Activated gamma-delta T cell treated with Interleukin-2 at 50 U/mL for 16 hours (primary cell): ENCODE results near the gene STK24.

ENCODE experiments used
- DNase-seq: peaks from one replicate; pipeline ENCODE4 v3.0.0-alpha.2; 2020

The STK24 gene

DNA sequence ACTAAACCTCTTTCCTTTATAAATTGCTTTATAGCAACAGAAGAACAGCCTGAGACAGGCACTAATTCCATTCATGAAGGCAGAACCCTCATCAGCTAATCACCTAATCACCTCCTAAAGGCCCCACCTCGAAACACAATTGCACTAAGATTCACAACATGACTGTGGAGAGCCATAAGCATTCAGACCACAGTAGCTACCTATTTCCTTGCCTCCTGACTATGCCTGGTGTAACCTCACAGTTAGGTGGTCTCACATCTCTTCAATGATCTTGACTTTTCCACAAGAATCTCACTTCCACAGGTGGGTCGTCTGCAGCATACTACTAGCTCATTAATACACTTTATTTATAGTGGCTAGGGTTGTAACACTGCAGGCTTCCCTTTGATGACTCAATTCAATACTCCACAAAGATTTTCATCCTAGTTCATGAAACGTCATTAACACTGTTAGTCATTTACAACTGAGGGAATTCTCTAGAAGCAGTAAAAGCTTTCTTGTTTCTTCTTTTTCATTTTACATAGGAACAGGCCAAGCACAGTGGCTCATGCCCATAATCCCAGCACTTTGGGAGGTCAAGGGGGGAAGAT, 27.1 kb downstream of the STK24 start:
- DNase-seq: no peak

DNA sequence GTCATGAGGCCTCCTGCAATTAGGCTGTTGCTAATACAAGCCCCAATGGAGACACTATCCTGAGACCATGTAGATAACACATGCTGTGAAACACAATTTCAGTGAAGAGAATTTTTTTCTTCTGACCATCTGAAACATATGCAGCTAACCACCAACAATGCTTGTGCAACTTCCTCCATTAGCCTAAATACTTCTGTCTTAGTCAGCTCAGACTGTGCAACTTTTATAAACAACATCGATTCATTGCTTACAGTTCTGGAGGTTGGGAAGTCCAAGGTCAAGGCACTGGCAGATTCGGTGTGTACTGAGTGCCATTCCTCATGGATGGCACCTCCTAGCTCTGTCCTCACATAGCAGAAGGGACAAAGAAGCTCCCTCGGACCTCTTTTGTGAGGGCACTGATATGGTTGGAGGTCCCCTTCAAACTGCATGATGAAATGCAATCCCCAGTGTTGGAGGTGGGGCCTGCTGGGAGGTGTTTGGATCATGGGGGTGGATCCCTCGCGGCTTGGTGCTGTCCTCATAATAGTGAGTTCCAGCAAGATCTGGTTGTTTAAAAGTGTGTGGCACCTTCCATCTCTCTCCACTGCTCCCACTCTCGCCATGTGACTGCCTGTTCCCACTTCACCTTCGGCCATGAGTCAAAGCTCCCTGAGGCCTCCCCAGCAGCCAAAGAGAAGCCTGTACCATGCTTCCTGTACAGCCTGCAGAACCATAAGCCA, 27.7 kb downstream of the STK24 start:
- no peak for DNase-seq

DNA sequence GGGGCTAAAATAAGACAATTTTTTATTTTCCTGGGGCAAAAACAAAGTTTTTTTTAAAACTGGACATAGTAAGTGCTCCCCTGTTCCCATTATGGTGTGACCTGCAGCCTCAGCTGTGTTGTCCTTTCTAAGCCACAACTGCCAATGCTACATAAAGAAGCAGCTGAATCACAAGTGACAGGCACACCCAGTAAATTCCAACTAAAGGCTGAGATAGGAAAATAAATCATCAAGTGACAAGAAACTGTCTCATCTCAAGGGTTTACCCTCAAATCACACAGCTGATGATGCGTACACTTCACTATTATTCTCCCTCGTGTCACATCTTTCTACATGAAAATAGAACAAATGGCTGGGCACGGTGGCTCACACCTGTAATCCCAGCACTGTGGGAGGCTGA, 28.7 kb downstream of the STK24 start:
- no peak for DNase-seq

DNA sequence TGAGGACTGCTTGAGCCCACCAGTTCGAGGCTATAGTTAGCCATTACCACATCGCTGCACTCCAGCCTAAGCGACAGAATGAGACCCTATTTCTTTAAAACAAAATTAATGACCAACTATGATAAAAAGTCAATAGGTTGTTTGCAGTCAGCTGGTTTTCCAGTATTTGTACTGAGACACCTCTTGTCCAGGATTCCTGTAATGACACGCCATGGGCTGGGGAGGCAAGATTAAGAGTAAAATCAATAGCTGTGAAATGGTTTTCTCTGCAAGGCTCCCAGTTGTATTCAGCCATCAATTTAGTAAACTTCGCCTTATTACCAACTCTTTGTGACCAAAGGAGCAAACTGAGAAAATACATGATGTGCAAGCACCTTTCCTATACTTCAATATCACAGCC, 29.5 kb downstream of the STK24 start:
- no peak for DNase-seq

DNA sequence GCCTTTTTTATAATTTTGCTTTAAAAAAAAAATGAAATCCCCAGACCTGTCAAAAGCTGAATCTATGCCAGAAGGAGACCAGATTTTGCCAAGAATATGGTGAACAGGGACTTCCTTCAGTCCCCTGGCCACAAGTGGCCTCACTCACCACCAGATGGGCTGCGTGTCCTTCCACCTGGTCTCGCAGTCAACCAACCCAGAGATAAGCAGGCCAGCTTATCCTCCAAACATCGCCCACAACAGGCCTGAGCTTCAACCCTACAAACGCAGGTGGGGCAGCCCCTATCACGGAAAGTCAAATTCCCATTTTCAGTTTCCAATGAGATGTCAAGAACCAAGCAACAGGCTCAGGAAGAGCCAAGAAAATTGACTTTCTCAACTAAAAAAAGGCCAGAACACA, 30.5 kb downstream of the STK24 start:
- no peak for DNase-seq

DNA sequence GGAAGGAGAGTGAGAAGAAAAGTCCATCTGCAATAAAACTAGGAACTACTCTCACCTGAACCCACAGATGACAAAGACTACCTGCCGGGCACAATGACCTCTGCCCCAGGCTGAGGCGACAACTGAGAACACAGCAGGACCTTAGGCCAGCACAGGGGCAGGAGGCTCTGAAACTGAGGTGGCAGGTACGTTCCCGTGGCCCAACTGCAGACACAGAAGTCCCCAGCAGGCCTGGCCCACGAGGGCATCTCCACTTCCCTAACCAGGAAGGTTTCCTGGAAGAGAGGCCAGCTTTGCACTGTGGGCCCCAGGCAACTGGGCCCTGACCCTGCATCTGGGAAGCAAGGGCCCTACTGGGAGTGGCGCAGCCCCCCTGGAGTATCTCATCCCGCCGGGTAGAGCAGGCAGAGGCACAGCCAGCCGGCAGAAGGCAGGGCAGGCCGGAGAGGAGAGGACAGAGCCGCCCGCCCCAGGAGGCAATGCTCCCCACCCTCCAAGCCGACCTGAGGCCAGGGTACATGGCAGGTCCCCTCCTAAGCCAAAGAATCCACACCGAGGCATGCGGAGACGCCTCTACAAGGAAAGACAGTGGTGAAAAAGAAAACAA, 32.7 kb downstream of the STK24 start:
- no peak for DNase-seq

DNA sequence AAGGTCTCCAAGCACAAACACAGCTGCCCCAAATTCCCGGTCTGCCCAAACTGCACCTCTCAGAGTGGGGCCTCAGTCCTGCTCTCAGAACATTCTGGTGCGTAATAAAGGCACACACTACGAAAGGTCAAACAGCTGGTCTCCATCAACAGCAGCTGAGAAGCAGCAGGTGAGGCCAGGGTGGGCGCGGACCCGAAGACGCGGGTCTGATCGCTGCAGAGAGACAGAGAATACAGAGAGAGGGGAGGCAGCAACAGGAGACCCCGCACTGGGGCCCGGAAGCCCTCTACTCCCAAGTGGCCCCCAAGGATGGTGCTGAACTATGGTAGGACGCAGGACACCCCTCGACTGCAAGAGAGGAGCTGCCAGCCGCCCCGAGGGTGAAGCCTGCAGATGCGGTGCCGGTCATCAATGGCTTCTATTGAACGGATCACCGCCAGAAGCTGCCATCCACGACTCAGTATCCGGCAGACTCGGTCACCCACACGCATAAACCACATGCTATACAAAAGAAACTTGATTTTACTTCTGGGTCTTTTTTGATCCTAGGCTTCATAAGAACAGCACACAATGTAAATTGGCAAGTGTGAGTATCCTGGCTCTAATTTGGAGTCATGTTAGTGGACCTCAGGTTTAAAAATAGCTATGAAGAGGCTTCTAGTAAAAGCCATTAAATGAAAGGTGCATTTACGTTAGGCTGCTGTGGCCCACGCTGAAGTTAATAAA, 33.4 kb downstream of the STK24 start:
- DNase-seq: no peak

DNA sequence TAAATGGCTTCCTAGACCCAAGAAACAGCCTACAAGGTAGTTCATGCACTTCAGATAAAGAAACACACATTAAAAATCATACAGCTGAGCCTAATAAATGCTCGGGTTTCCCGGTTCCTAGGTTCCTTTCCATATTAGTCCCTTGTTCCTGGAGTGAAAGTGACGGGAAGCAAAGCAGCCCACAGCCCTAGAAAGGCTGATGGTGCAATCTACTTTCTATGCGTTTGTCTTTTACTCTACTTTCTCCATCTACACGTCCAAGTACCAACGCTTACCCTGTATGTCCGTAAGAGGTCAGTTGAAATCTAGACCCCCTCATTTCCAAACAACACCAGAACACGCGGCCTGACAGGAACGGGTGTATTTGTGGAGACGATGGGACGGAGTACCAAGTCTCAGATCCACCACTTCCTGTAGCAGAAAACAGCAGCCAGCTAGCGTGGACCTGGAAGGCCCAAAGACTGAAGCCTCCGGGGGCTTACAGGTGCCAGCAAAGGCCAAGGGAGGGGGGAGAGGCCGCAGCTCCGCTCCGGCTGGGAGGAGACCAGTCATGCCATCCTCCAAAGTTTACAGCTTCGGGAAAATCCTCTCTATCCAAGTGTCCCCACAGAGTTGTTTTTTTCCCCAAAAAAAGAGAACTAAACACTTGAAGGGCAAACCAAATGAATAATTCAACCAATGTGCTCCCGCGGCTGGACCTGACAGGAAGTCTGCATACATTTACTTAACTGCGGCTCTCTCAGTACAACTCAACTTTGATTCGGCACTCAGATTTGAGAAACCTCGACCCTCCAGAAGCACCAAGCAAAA, 34.1 kb downstream of the STK24 start:
- no peak for DNase-seq

DNA sequence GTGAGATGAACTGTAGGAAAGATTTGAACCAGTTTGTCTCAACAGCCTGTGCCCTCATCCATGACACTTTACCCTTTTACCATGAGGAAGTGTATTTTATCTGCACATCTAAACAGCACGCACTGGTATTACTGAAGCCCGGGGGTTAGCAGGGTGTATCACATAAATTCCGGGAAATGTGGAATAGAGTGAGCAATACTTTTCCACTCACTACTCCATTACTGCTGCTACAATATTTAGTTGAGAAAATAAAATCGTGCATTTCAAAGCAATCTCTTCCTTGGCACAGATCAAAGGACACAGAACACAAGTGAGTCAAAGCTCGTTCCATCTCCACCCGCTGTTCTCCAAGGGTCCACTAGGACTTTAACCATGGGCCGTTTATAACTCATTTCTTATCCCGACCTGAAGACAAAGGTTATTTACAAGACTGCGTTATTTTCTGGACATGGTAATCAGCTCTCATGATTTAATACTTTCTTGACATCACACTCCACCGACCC, 35.2 kb downstream of the STK24 start:
- DNase-seq: no peak

DNA sequence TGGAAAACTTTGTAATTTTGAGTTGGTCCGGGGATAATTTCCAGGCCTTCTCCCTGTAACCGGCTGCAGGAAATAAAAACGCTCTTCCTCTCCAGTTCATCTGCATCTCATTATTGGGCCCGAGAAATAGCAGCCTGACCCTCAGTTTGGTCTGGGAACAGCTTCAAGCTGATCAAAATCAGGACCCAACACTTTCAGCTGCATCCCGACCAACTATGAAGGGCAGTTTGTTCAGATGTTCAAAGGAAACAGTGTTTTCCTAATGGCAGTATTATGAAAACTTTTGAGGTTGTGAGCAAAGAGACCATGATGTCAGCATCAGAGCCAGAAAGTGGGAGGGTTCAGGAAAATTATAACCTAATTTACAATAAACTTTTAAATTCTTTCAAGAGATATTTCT, 35.7 kb downstream of the STK24 start:
- DNase-seq: no peak

DNA sequence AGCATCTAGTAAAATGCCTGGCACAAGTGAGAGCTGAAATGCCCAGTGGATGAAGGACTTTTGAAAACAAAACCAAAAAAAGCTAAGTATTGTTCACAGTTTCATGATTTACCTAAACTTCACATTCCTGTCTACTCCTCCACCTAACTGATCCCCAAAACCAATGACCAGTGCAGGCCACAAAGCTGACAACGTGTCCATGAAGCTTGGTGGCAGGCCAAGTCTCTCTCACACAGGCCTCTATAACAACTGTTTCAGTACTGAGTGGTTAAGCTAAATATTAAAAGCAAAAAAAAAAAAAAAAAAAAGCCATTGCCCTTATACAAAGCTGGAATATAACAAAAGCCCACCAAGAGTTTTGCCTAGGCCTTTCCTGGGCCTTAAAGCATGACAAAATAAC, 36.4 kb downstream of the STK24 start:
- DNase-seq: no peak

DNA sequence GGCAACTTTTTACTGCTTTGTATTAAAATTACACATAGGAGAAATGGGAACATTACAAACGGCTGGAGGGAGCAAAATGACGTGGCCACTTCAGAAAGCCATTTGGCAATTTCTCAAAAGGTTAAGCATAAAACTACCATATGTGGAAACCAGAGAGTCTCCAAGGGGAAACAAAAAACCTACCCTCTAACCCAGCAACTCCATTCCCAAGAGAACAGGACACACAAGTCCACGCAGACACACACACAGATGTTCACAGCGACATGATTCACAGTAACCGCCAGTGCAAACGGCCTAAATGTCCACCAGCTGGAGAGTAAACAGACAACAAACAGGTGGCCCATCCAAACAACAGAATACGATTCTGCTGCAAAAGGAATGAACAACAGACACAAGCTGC, 37.2 kb downstream of the STK24 start:
- DNase-seq: no peak

DNA sequence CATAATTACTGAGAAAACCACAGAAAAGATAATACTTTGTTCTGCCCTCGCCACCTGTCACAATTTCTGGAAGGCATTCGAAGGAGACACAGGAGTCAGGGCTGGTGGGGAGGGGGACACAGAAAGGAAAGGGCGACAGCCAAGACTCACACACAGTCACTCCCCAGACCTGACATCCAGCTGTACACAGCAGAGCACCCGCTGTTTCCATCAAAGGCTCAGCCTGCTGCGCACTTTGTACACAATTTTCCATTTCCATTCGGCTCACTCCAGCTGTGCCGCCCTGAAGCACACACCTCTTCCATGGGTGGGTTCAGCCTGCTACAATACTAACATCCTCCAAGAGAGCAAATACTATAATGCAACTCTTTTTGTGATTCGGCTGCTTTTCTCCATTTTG, 38.0 kb downstream of the STK24 start:
- DNase-seq: no peak

DNA sequence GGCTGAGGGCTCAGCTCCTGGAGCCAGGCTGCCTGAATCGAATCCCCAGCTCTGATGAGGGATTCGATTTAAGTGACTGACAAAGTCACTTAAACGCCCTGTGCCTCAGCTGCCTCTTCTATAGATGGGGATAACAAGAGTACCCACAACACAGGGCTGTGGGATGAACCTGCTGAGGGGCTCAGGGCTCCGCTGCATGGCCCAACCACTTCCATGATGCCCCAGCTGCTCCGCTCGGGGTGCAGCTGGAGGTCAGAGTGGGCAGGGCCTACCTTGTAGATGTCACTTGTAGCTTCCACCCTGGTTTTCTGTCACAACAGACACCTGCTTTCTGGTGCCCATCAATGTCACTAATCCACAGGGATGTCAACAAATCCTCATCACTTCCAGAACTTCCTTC, 39.2 kb downstream of the STK24 start:
- DNase-seq: no peak

DNA sequence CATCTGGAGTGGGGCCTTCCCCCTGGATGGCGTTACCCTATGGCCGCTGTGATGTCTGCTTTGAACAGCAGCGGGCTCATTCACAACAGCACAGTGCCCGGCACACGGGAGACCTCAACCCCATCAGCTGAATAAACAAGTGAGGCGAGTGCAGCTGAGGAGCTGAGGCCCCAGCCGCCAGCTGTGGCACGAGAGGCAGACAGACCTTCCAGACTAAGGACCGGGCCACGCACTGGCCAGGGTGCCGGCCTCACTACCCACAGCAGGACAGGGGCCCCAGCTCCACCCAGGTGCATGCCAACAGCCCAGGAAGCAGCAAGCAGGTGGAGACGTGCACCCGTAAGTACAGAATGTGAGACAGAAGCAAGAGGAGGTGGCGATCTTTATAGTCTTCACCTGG, 39.6 kb downstream of the STK24 start:
- DNase-seq: no peak

DNA sequence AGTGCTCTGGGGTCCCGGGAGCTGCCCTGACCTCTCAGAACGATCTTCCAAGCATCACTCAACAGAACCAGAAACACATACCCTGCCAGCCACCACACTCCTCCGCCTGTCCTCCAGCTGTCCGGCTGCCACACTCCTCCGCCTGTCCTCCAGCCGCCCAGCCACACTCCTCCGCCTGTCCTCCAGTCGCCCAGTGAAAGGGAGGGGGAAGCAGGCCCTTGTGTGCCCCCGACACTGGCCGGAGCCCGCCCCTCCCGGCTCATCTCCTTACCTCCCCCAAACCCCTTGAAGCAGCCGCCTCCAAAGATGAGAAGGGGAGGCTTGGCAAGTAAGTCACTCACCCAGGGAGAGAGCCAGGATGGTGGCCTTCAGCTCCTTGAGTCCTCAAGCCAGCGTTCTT, 40.2 kb downstream of the STK24 start:
- DNase-seq: no peak

DNA sequence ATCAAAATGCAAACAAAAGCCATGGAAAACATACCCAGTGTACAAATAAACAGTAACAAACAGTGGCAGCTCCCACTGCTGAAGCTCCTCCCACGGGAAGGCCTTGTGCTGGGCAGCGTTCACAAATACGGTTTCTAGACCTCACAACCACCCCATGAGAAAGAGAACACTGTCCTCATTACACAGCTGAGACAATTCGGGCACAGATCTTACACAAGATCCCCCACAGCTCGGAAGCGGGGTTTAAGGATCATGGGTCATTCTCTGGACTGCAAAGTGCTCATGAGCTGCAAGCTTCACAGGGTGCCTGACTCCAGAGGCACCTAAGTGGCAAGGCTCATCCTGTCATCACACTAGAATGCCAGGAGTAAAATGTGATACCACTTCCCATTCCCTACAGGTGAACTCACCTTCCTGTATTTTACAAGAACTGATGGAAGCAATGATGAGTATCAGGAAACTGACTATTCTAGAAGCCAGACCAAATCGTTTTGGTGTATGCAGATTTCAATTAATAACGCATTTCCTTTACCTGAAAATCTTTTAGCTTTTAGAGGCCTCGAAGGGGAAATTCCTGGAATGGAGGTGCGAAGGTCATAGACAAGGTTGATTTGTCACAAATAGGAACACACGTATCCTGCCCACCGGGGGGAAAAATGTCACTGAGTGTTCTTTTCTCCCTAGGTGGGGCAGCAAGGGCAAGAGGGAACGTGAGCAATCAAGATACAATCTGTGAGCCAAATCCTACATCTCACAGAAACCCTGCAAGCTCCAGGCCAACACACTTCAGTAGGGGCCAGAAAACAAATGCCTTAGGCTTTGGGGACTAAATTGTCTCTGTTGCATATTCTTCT, 41.2 kb downstream of the STK24 start:
- DNase-seq: no peak

DNA sequence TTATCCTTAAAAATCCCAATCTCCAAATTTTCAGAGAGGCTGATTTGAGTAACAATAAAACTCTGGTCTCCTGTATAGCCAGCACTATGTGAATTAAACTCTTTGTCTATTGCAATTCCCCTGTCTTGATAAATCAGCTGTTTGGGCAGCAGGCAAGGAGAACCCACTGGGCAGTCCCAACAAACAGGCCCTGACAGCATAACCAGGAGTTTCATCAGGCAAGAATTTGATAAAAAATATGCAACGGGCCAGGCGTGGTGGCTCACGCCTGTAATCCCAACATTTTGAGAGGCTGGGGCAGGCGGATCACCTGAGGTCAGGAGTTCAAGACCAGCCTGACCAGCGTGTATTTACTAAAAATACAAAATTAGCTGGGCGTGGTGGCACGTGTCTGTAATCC, 42.1 kb downstream of the STK24 start:
- DNase-seq: no peak

DNA sequence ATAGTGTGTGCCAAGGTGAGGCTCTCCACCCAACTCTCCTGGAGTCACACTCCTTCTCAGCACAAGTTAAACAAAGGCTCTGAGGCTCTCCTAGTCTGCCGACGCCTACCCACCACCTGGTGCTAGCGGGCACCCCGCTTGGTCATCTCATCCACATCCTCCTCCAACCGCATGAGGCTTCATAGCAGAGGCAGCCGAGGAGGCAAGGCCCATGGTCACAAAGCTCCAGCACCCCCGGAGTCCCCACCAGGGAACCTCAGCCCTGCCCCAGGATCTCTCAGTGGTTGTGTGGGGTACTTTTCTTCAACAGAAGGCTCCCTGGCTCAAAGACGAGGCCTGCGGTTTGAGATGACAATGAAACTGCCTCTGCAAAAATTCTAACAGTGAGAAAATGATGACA, 43.0 kb downstream of the STK24 start:
- DNase-seq: no peak

DNA sequence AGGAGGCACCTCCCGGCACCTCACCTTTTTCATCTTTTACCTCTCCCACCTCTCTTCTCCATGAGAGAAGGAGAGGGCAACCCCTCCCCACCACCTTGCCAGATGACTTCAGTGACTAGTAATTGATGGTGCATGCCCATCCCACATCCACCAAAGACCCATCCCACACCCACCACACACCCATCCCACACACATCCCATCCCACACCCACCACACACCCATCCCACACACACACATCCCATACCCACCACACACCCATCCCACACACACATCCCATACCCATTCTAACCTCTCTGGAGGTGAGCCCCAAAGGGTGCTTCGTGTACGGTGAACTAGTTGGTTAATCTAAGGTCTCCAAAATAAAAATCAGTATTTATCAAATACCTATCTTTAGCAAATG, 44.7 kb downstream of the STK24 start:
- DNase-seq: no peak

DNA sequence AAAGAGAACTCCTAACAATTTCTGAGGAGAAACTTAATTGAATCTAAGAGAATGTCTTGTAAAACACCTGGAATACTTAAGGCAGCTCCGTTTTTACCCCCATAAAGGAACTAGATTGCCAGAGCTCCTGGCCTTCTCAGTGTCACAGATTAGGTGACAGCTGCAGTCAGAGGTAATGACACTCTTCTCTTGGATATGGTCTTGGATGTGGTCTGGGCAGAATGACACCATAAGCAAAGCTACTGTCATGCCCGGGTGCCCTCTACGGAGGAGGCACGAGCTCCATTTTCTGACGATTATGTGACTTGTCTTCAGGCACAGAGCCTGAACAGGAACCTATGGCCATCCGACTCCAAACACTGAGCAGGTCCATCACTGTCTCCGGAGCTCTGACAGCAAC, 46.7 kb downstream of the STK24 start:
- DNase-seq: no peak

DNA sequence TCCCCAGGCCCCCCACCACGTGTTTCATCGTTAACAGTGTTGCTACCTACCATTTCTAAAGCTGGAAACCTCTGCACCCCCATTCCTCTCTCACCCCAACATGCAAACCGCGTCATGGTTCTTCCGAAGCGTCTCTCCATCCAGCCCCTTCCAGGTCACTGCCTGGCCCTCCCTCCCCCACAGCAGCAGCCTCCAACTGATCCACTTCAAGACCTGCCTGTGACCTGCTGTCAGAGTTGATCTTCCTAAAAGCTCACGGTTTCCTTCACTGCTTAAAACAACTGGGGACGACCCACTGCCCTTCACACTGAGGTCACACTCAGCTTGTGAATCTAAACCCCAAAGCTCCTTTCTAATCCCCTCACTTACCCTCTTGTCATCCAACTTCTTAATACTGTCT, 47.7 kb downstream of the STK24 start:
- DNase-seq: no peak
